Astrocyte (in vitro differentiated cells and primary cell): Measurements from ENCODE around the gene SSBP3. TPM values are rescaled to one million over a fixed set of nuclear protein-coding genes. Genes with fewer than 3 reads are reported as not detected.

ENCODE experiments used
- DNase-seq: peaks from one replicate; pipeline ENCODE4 v3.0.0-alpha.2; 2010; ENCODE audit warnings: low read depth
- FAIRE-seq: peaks from 2 replicates; lab custom pipeline; 2011; peaks lifted over from hg19 to GRCh38; lab: Jason Lieb, UNC
- H2AFZ ChIP-seq: 2 replicates; pipeline ENCODE4 v1.6.0; 2012; ENCODE audit warnings: low read depth, low read length, inconsistent platforms
- H3K27ac ChIP-seq: 2 replicates; pipeline ENCODE4 v1.5.1; 2011; ENCODE audit warnings: low read depth, low read length, inconsistent platforms
- H3K27me3 ChIP-seq: 2 replicates; pipeline ENCODE4 v1.6.0; 2011; ENCODE audit warnings: low read length, inconsistent platforms; ENCODE audit not compliant: insufficient read depth
- H3K36me3 ChIP-seq: 2 replicates; pipeline ENCODE4 v1.5.1; 2011; ENCODE audit warnings: low read length, inconsistent platforms; ENCODE audit not compliant: insufficient read depth
- H3K4me1 ChIP-seq: 2 replicates; pipeline ENCODE4 v1.5.1; 2011; ENCODE audit warnings: low read length, inconsistent platforms; ENCODE audit not compliant: insufficient read depth
- H3K4me2 ChIP-seq: 2 replicates; pipeline ENCODE4 v1.6.0; 2012; ENCODE audit warnings: low read length, inconsistent platforms
- H3K4me3 ChIP-seq: 2 replicates; pipeline ENCODE4 v1.5.1; 2011; ENCODE audit warnings: low read depth, mild to moderate bottlenecking, low read length, inconsistent platforms; ENCODE audit not compliant: insufficient read depth
- H3K79me2 ChIP-seq: 2 replicates; pipeline ENCODE4 v1.6.0; 2012; ENCODE audit warnings: mild to moderate bottlenecking, low read length, inconsistent platforms; ENCODE audit not compliant: insufficient read depth
- H3K9ac ChIP-seq: 2 replicates; pipeline ENCODE4 v1.6.0; 2012; ENCODE audit warnings: mild to moderate bottlenecking, low read length, inconsistent platforms
- H3K9me3 ChIP-seq: 2 replicates; pipeline ENCODE4 v1.5.1; 2012; ENCODE audit warnings: low read depth, mild to moderate bottlenecking, low read length, inconsistent platforms; ENCODE audit not compliant: insufficient read depth
- H4K20me1 ChIP-seq: 2 replicates; pipeline ENCODE4 v1.6.0; 2012; ENCODE audit warnings: low read length, inconsistent platforms; ENCODE audit not compliant: insufficient read depth
- H3K27ac Mint-ChIP-seq: one replicate; pipeline ENCODE4 v1.8.0; 2021; ENCODE audit warnings: mild to moderate bottlenecking, mixed read lengths; ENCODE audit not compliant: unreplicated experiment
- H3K27me3 Mint-ChIP-seq: one replicate; pipeline ENCODE4 v1.8.0; 2021; ENCODE audit warnings: low read depth, mixed read lengths; ENCODE audit not compliant: unreplicated experiment
- H3K36me3 Mint-ChIP-seq: one replicate; pipeline ENCODE4 v1.8.0; 2021; ENCODE audit warnings: low read depth, mixed read lengths; ENCODE audit not compliant: unreplicated experiment
- H3K4me1 Mint-ChIP-seq: one replicate; pipeline ENCODE4 v1.8.0; 2021; ENCODE audit warnings: low read depth, mixed read lengths; ENCODE audit not compliant: unreplicated experiment
- H3K4me3 Mint-ChIP-seq: one replicate; pipeline ENCODE4 v1.8.0; 2021; ENCODE audit warnings: mild to moderate bottlenecking, moderate library complexity, mixed read lengths; ENCODE audit not compliant: unreplicated experiment
- H3K9me3 Mint-ChIP-seq: one replicate; pipeline ENCODE4 v1.8.0; 2021; ENCODE audit warnings: mild to moderate bottlenecking, mixed read lengths; ENCODE audit not compliant: unreplicated experiment
- CTCF ChIP-seq: IDR thresholded peaks from 2 replicates; pipeline ENCODE4 v1.5.1; 2011; ENCODE audit warnings: low read depth, mild to moderate bottlenecking, inconsistent platforms, low read length, moderate library complexity; ENCODE audit not compliant: insufficient read depth
- EZH2 ChIP-seq: IDR thresholded peaks from 2 replicates; pipeline ENCODE4 v1.6.1; 2012; ENCODE audit warnings: mild to moderate bottlenecking, low read length, inconsistent platforms; ENCODE audit not compliant: insufficient read depth
- total RNA-seq: library from RNA; stranded (reverse); gene quantifications from 2 replicates; pipeline ENCODE4 v1.2.1, GENCODE V29; 2021

The SSBP3 gene
- total RNA-seq, 1 donor from 2014 or later: 89.8 TPM

- no peaks in the 10 kb centered on the region for H3K4me1 ChIP-seq
- peaks cover 80% of the 10 kb centered on the region for H4K20me1 ChIP-seq
- FAIRE-seq (no peak), DNase-seq (no peak)
- no peak overlapping the region for H3K9ac ChIP-seq
- Mint-ChIP-seq H3K27me3 (no peaks in the 10 kb centered on the region), H3K9me3 (no peaks in the 10 kb centered on the region), H3K27ac (no peak overlapping the region), H3K36me3 (peaks cover 19% of the 10 kb centered on the region), H3K4me1 (peaks cover 40% of the 10 kb centered on the region), H3K4me3 (no peak overlapping the region)
- no peaks in the 10 kb centered on the region for H3K36me3 ChIP-seq
- no peak overlapping the region for H3K27ac ChIP-seq
- no peak for TF ChIP-seq EZH2
- no peaks in the 10 kb centered on the region for H3K9me3 ChIP-seq
- no peaks in the 10 kb centered on the region for H3K27me3 ChIP-seq
- no peak overlapping the region for H3K4me3 ChIP-seq
- no peak overlapping the region for H3K4me2 ChIP-seq
- no peak overlapping the region for H2AFZ ChIP-seq
- peaks cover 36% of the 10 kb centered on the region for H3K79me2 ChIP-seq
Observed at GRCh38 chr1:54350360-54350759, 55.8 kb downstream of the SSBP3 start.

GRCh38 chr1:54348700-54349021 lies 57.5 kb downstream of the SSBP3 start:
- Mint-ChIP-seq H3K27me3 (no peaks in the 10 kb centered on the region), H3K27ac (no peak overlapping the region), H3K4me1 (peaks cover 28% of the 10 kb centered on the region), H3K36me3 (peaks cover 19% of the 10 kb centered on the region), H3K4me3 (no peak overlapping the region), H3K9me3 (no peaks in the 10 kb centered on the region)
- H3K27me3 ChIP-seq: no peaks in the 10 kb centered on the region
- H3K4me1 ChIP-seq: no peaks in the 10 kb centered on the region
- no peak for TF ChIP-seq CTCF
- no peak for TF ChIP-seq EZH2
- H3K4me3 ChIP-seq: no peak overlapping the region
- peaks cover 72% of the 10 kb centered on the region for H4K20me1 ChIP-seq
- H3K36me3 ChIP-seq: no peaks in the 10 kb centered on the region
- H3K9ac ChIP-seq: no peak overlapping the region
- no peak for DNase-seq
- H3K79me2 ChIP-seq: peaks cover 28% of the 10 kb centered on the region
- no peak for FAIRE-seq
- H2AFZ ChIP-seq: no peak overlapping the region
- H3K27ac ChIP-seq: no peak overlapping the region
- no peaks in the 10 kb centered on the region for H3K9me3 ChIP-seq
- no peak overlapping the region for H3K4me2 ChIP-seq

GRCh38 chr1:54347955-54348699 lies 58.1 kb downstream of the SSBP3 start:
- no peak overlapping the region for H3K4me3 ChIP-seq
- no peak for FAIRE-seq
- peaks cover 72% of the 10 kb centered on the region for H4K20me1 ChIP-seq
- no peaks in the 10 kb centered on the region for H3K27me3 Mint-ChIP-seq
- H3K9me3 ChIP-seq: no peaks in the 10 kb centered on the region
- no peak overlapping the region for H3K27ac Mint-ChIP-seq
- H3K27ac ChIP-seq: no peak overlapping the region
- DNase-seq: no peak
- TF ChIP-seq CTCF (no peak), EZH2 (no peak)
- H3K4me2 ChIP-seq: no peak overlapping the region
- peaks cover 16% of the 10 kb centered on the region for H3K36me3 Mint-ChIP-seq
- H2AFZ ChIP-seq: no peak overlapping the region
- no peaks in the 10 kb centered on the region for H3K9me3 Mint-ChIP-seq
- H3K79me2 ChIP-seq: peaks cover 28% of the 10 kb centered on the region
- peaks cover 26% of the 10 kb centered on the region for H3K4me1 Mint-ChIP-seq
- H3K27me3 ChIP-seq: no peaks in the 10 kb centered on the region
- no peak overlapping the region for H3K4me3 Mint-ChIP-seq
- no peak overlapping the region for H3K9ac ChIP-seq
- no peaks in the 10 kb centered on the region for H3K4me1 ChIP-seq
- no peaks in the 10 kb centered on the region for H3K36me3 ChIP-seq
